Jurkat, Clone E6-1 (cell line): ENCODE measurements around the gene LGALS9C.
"Not testable (repeated sequence)": the region's sequence is repeated elsewhere in the genome, so short reads cannot be mapped to it uniquely, and the experiment has no call there.

Experiments
- DNase-seq: peaks from one replicate; pipeline ENCODE4 v3.0.0-alpha.2; 2011; ENCODE audit warnings: low read depth, low spot score
- H3K4me3 ChIP-seq: 2 replicates; pipeline ENCODE4 v1.5.1; 2011; ENCODE audit warnings: mild to moderate bottlenecking, low read length, control low read depth, moderate library complexity

Gene LGALS9C

DNA sequence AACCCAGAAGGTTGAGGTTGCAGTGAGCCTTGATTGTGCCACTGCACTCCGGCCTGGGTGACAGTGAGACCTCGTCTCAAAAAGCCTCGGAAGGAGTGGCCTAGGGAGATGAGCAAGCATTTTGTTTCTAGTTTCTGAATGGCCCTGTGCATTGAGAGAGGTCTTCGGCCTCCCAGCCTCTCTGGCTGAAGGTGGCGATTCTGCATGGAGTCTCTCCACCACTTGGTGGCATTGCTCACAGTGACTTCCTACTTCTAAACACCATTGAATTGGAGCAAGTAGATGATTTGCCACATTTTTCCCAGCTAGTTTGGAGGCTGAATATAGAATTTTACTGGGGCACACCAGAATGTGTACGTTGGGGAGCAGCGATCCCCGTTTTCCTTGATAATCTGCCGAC is 48.4 kb downstream of the LGALS9C start:
- DNase-seq, H3K4me3 ChIP-seq: not testable (repeated sequence)

DNA sequence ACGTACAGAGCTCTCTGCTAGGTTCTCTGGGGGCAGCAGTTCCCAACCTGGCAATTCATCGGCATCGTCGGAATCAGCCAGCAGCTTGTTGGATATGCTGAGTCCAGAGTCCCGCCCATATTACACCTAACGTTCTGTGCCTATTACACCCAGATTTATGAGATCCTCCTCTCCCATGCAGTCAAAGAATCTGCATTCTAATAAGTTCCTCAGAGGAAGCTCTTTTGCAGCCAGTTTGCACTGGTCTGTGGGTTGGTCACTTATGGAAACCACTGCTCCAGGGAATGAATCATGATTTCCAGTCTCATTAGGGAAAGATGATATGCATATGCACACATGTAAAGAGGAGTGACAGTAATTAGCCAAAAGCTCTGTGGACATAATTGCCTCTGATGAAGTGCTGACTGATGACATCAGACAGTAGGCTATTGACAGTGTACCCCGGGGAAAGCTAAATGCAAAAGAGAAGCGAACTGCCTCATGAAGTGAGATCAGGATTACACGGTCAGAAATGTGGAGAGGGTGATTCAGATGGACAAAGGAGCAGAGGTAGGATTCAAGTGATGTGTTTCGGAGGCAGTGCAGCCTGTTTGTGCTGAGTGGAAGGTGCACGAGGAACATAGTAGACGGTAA is 49.7 kb downstream of the LGALS9C start:
- not testable (repeated sequence) for H3K4me3 ChIP-seq, DNase-seq

DNA sequence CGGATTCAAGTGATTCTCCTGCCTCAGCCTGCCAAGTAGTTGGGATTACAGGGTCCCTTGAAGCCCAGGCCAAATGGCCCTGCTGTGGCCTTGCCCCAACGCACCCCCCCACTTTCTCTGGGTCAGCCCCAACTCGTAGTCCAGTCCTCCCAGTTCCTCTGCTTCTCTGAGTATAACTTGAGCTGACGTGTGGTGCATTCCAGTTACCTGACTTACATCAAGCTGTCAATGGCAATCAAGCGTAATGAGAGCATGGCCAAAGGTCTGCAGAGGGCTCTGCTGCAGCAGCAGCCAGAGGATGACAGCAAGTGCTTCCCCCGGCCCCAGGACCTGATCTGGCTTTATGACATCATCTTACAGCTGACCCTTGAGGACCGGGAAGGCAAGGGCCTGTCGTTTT is 50.8 kb downstream of the LGALS9C start:
- DNase-seq = not testable (repeated sequence)

DNA sequence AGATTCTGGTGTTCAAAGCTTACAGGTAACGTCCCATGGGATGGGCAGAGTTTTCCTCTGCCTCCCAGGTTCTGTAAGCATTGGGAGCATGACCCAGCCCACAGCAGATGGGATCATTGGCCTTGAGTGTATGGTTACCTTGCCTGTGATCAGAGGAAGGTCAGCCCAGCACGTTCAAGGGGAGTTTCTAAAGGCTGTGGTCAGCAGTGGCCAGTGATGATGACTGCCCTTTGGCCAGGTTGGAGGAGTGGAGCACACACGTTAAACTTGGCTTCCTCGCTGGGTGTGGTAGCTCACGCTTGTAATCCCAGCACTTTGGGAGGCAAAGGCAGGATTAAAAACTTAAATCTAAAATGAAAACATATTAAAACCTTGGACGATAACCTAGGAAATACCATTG is 51.8 kb downstream of the LGALS9C start:
- not testable (repeated sequence) for DNase-seq, H3K4me3 ChIP-seq

More for the DNA sequence above, 50.8 kb downstream of the LGALS9C start:
- not testable (repeated sequence) for H3K4me3 ChIP-seq

DNA sequence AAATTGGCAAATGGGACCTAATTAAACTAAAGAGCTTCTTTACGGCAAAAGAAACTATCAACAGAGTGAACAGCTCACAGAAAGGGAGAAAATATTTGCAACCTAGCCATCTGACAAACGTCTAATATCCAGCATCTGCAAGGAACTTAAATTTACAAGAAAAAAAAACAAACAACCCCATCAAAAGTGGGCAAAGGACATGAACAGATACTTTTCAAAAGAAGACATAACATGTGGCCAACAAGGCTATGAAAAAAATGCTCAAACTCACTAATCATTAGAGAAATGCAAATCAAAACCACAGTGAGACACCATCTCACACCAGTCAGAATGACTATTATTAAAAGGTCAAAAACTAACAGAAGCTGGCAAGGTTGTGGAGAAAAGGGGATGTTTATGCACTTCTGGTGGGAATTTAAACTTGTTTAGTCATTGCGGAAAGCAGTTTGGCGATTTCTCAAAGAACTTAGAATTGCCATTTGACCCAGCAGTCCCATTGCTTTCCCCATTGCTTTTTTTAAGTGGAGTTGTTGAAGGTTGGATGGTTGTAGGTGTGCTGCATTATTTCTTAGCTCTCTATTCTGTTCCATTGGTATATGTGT is 52.4 kb downstream of the LGALS9C start:
- not testable (repeated sequence) for DNase-seq, H3K4me3 ChIP-seq

DNA sequence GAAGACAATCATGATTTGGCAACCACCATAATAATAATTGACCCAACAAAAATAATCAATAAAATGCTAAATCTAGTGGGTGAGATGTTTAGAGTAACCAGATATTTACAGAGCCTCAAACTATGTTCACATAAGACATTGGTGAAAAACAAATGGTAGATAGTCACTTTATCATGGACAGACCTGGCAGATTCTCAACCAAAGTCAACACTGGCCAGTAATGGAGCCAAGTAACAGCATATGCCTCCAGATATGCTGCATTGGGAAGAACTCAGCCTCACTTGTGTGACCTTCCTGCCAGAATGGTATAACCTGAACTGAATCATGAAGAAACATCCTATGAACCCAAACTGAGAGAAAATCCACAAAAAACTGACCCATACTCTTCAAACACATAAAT is 53.8 kb downstream of the LGALS9C start:
- not testable (repeated sequence) for H3K4me3 ChIP-seq, DNase-seq

DNA sequence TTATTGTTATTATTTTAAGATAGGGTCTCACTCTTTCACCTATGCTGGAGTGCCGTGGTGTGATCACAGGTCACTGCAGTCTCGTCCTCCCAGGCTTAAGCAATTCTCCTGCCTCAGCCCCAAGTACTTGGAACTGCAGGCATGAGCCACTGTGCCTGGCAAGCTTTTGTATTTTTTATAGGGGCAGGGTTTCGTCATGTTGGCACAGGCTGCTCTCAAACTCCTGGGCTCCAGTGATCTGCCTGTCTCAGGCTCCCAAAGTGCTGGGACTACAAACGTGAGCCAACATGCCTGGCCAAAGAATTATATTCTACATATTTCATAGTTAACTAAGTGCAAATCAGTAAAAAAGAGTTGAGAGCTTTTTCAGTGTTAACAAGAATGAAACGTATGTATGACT is 65.6 kb downstream of the LGALS9C start:
- not testable (repeated sequence) for DNase-seq, H3K4me3 ChIP-seq

DNA sequence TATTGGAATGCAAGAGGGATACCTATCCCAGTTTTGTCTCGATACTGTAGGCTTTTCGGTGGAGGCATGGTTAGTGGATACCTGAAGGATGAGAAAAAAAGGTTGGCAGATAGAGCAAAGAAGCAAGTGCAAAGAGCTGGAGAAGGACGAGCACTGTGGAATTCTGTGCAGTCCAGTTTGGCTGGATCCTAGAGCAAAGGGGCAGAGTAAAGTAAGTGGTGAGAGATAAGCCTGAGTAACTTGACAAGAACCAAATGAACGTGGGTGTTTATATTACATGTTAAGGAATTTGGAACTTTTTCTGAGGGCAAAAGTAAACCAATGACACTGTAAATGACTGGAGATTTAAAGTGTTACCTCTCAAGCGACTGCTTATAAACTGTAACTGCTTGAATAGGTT is 66.3 kb downstream of the LGALS9C start:
- DNase-seq, H3K4me3 ChIP-seq: not testable (repeated sequence)
